ENCODE measurements around the gene POTEF.
"Not testable (repeated sequence)": the region's sequence is repeated elsewhere in the genome, so short reads cannot be mapped to it uniquely, and the experiment has no call there.

The POTEF gene
- total RNA-seq, result 0 to 0.29 (median 0) reads per million in 9 experiments

- not testable (repeated sequence) for DNase-seq; H3K9me3 Mint-ChIP-seq; H3K4me1 Mint-ChIP-seq (ENCODE audit: low read depth in 2 of 2); ATAC-seq (replicated peaks); H3K4me3 Mint-ChIP-seq; H3K27ac Mint-ChIP-seq; H3K36me3 Mint-ChIP-seq (ENCODE audit: insufficient read depth); H3K27me3 Mint-ChIP-seq
Measured at GRCh38 chr2:130129120-130129829, at the start of gene POTEF. TSS of gene POTEF (minus strand) at chr2:130129222. CDS start at chr2:130120515, 8,707 bp downstream.

GRCh38 chr2:130174866-130175265 lies 45.8 kb upstream of the POTEF start:
- not testable (repeated sequence) for DNase-seq; H3K4me1 Mint-ChIP-seq (ENCODE audit: low read depth in 2 of 2); H3K27ac Mint-ChIP-seq; H3K4me3 Mint-ChIP-seq; ATAC-seq (replicated peaks); H3K27me3 Mint-ChIP-seq; H3K9me3 Mint-ChIP-seq
- peaks cover 58% of the 10 kb centered on the region for H3K36me3 Mint-ChIP-seq (ENCODE audit: insufficient read depth)

- H3K4me1 Mint-ChIP-seq (ENCODE audit: low read depth in 2 of 2), result no peaks in the 10 kb centered on the region
- no peak overlapping the region for H3K4me3 Mint-ChIP-seq
- no peaks in the 10 kb centered on the region for H3K27me3 Mint-ChIP-seq
- DNase-seq (no peak), ATAC-seq (replicated peaks) (no peak)
- no peaks in the 10 kb centered on the region for H3K9me3 Mint-ChIP-seq
- peaks cover 75% of the 10 kb centered on the region for H3K36me3 Mint-ChIP-seq (ENCODE audit: insufficient read depth)
- no peak overlapping the region for H3K27ac Mint-ChIP-seq
Measured at GRCh38 chr2:130169896-130170295, 40.9 kb upstream of the POTEF start.

- H3K27ac Mint-ChIP-seq, result peak overlapping the region in 1 of 2 donors; percentile 46
- H3K9me3 Mint-ChIP-seq; H3K4me3 Mint-ChIP-seq; H3K27me3 Mint-ChIP-seq; DNase-seq; ATAC-seq (replicated peaks); H3K4me1 Mint-ChIP-seq (ENCODE audit: low read depth in 2 of 2): not testable (repeated sequence)
- H3K36me3 Mint-ChIP-seq (ENCODE audit: insufficient read depth), result peaks cover 75% of the 10 kb centered on the region
Measured at GRCh38 chr2:130169163-130169562, 40.1 kb upstream of the POTEF start.

- H3K27me3 Mint-ChIP-seq; H3K27ac Mint-ChIP-seq; DNase-seq; H3K4me3 Mint-ChIP-seq; H3K9me3 Mint-ChIP-seq; H3K4me1 Mint-ChIP-seq (ENCODE audit: low read depth in 2 of 2); ATAC-seq (replicated peaks): not testable (repeated sequence)
- H3K36me3 Mint-ChIP-seq (ENCODE audit: insufficient read depth), result peaks cover 66% of the 10 kb centered on the region
Measured at GRCh38 chr2:130166611-130167010, 37.6 kb upstream of the POTEF start.

- ATAC-seq (replicated peaks) (no peak), DNase-seq (no peak)
- H3K4me3 Mint-ChIP-seq, result no peak overlapping the region
- peaks cover 0 to 4% of the 10 kb centered on the region in 2 donors for H3K4me1 Mint-ChIP-seq (ENCODE audit: low read depth in 2 of 2)
- no peak overlapping the region for H3K27ac Mint-ChIP-seq
- no peaks in the 10 kb centered on the region for H3K27me3 Mint-ChIP-seq
- no peaks in the 10 kb centered on the region for H3K9me3 Mint-ChIP-seq
- peaks cover 65% of the 10 kb centered on the region for H3K36me3 Mint-ChIP-seq (ENCODE audit: insufficient read depth)
Measured at GRCh38 chr2:130165293-130166016, 36.4 kb upstream of the POTEF start.

- H3K27ac Mint-ChIP-seq, result no peak overlapping the region
- no peak overlapping the region for H3K4me3 Mint-ChIP-seq
- ATAC-seq (replicated peaks) (no peak), DNase-seq (no peak)
- peaks cover 3 to 12% of the 10 kb centered on the region in 2 donors for H3K4me1 Mint-ChIP-seq (ENCODE audit: low read depth in 2 of 2)
- no peaks in the 10 kb centered on the region for H3K27me3 Mint-ChIP-seq
- H3K9me3 Mint-ChIP-seq, result no peaks in the 10 kb centered on the region
- peaks cover 69% of the 10 kb centered on the region for H3K36me3 Mint-ChIP-seq (ENCODE audit: insufficient read depth)
Measured at GRCh38 chr2:130162968-130163367, 33.9 kb upstream of the POTEF start.

GRCh38 chr2:130162486-130162885 lies 33.5 kb upstream of the POTEF start:
- peaks cover 8 to 13% of the 10 kb centered on the region in 2 donors for H3K4me1 Mint-ChIP-seq (ENCODE audit: low read depth in 2 of 2)
- not testable (repeated sequence) for DNase-seq; H3K4me3 Mint-ChIP-seq; H3K9me3 Mint-ChIP-seq; ATAC-seq (replicated peaks); H3K27me3 Mint-ChIP-seq; H3K27ac Mint-ChIP-seq
- peaks cover 66% of the 10 kb centered on the region for H3K36me3 Mint-ChIP-seq (ENCODE audit: insufficient read depth)

- DNase-seq; H3K4me3 Mint-ChIP-seq; H3K9me3 Mint-ChIP-seq; H3K27me3 Mint-ChIP-seq; ATAC-seq (replicated peaks); H3K27ac Mint-ChIP-seq: not testable (repeated sequence)
- Mint-ChIP-seq H3K4me1 (ENCODE audit: low read depth in 2 of 2) (peaks cover 9 to 13% of the 10 kb centered on the region in 2 donors), H3K36me3 (ENCODE audit: insufficient read depth) (peaks cover 61% of the 10 kb centered on the region)
Measured at GRCh38 chr2:130160838-130161705, 32.0 kb upstream of the POTEF start.

GRCh38 chr2:130160131-130160530 lies 31.1 kb upstream of the POTEF start:
- DNase-seq, result no peak
- no peaks in the 10 kb centered on the region for H3K27me3 Mint-ChIP-seq
- H3K27ac Mint-ChIP-seq, result peak overlapping the region in 1 of 2 donors; percentile 53
- H3K9me3 Mint-ChIP-seq, result no peaks in the 10 kb centered on the region
- peaks cover 57% of the 10 kb centered on the region for H3K36me3 Mint-ChIP-seq (ENCODE audit: insufficient read depth)
- ATAC-seq (replicated peaks), result no peak
- H3K4me3 Mint-ChIP-seq, result peak overlapping the region in 1 of 2 donors; percentile 11
- H3K4me1 Mint-ChIP-seq (ENCODE audit: low read depth in 2 of 2), result peaks cover 9 to 13% of the 10 kb centered on the region in 2 donors

GRCh38 chr2:130159376-130159775 lies 30.4 kb upstream of the POTEF start:
- H3K27me3 Mint-ChIP-seq; H3K9me3 Mint-ChIP-seq; H3K4me3 Mint-ChIP-seq; DNase-seq; ATAC-seq (replicated peaks): not testable (repeated sequence)
- Mint-ChIP-seq H3K36me3 (ENCODE audit: insufficient read depth) (peaks cover 53% of the 10 kb centered on the region), H3K27ac (peak overlapping the region in 1 of 2 donors; percentile 26), H3K4me1 (ENCODE audit: low read depth in 2 of 2) (peaks cover 9 to 13% of the 10 kb centered on the region in 2 donors)

GRCh38 chr2:130158631-130159030 lies 29.6 kb upstream of the POTEF start:
- no peak for DNase-seq
- no peak for ATAC-seq (replicated peaks)
- peak overlapping the region; percentile 57 to 58 for H3K27ac Mint-ChIP-seq
- H3K27me3 Mint-ChIP-seq, result no peaks in the 10 kb centered on the region
- H3K9me3 Mint-ChIP-seq, result no peaks in the 10 kb centered on the region
- H3K4me3 Mint-ChIP-seq, result no peak overlapping the region
- peaks cover 52% of the 10 kb centered on the region for H3K36me3 Mint-ChIP-seq (ENCODE audit: insufficient read depth)
- peaks cover 9 to 13% of the 10 kb centered on the region in 2 donors for H3K4me1 Mint-ChIP-seq (ENCODE audit: low read depth in 2 of 2)

GRCh38 chr2:130157825-130158514 lies 28.9 kb upstream of the POTEF start:
- H3K27ac Mint-ChIP-seq, result peak overlapping the region; percentile 57 to 58
- not testable (repeated sequence) for H3K9me3 Mint-ChIP-seq, H3K27me3 Mint-ChIP-seq, DNase-seq, H3K4me3 Mint-ChIP-seq
- H3K36me3 Mint-ChIP-seq (ENCODE audit: insufficient read depth), result peaks cover 48% of the 10 kb centered on the region
- peaks cover 9 to 13% of the 10 kb centered on the region in 2 donors for H3K4me1 Mint-ChIP-seq (ENCODE audit: low read depth in 2 of 2)
- peak; percentile 55 for ATAC-seq (replicated peaks)

Data from effector memory CD8-positive, alpha-beta T cell (primary cell).